HCT116 (cell line): ENCODE results near the gene NCDN.

Experiments used
- CEBPB ChIP-seq: IDR thresholded peaks from 2 replicates; pipeline ENCODE4 v1.6.1; 2012; ENCODE audit warnings: low read depth
- CTCF ChIP-seq, 3 experiments: fragments of 200-600 bp in 1 of 3; sonication (generic) in 1 of 3; IDR thresholded peaks in 2 of 3; conservative IDR thresholded peaks in 1 of 3; 2 replicates each; pipeline ENCODE4 v1.5.1; 2012 to 2017; ENCODE audit warnings: low read depth in 2 of 3, low read length in 2 of 3, antibody characterized with exemption in 1 of 3, borderline replicate concordance in 1 of 3, control low read depth in 1 of 3, mild to moderate bottlenecking in 1 of 3, mixed read lengths in 1 of 3, mixed run types in 1 of 3, moderate library complexity in 1 of 3; ENCODE audit not compliant: insufficient read depth in 1 of 3
- ELF1 ChIP-seq: IDR thresholded peaks from 2 replicates; pipeline ENCODE4 v1.6.1; 2012; ENCODE audit warnings: low read depth, borderline replicate concordance
- POLR2A ChIP-seq: IDR thresholded peaks from 2 replicates; pipeline ENCODE4 v1.7.0; 2011; ENCODE audit warnings: borderline replicate concordance; ENCODE audit not compliant: insufficient read depth, insufficient read length; ENCODE audit errors: extremely low read depth
- TCF7L2 ChIP-seq: IDR thresholded peaks from 2 replicates; pipeline ENCODE4 v1.7.0; 2011; ENCODE audit warnings: borderline replicate concordance, inconsistent platforms; ENCODE audit not compliant: insufficient read depth, insufficient read length; ENCODE audit errors: extremely low read depth

- TF ChIP-seq POLR2A (no peak), CTCF (IDR thresholded peaks at IDR 0.05 in 2 of 3, conservative IDR thresholded peaks at IDR 0.05 in 1 of 3; ENCODE audit: borderline replicate concordance in 1 of 3, insufficient read depth in 1 of 3, low read depth in 2 of 3, low read length in 2 of 3) (no peak), ELF1 (no peak), CEBPB (no peak), TCF7L2 (no peak)
Observed at GRCh38 chr1:35530168-35530567, 27.4 kb upstream of the NCDN start.
